Stimulated activated CD8-positive, alpha-beta memory T cell treated with anti-CD3 and anti-CD28 coated beads, Interleukin-12 subunit alpha, Interleukin-12 subunit beta, amount 100 ng/mL, for 24 hours (primary cell): ENCODE data around the gene UBD.

Experiments
- DNase-seq: peaks from one replicate; pipeline ENCODE4 v3.0.0-alpha.2; 2020; ENCODE audit errors: extremely low read depth

UBD gene

DNA sequence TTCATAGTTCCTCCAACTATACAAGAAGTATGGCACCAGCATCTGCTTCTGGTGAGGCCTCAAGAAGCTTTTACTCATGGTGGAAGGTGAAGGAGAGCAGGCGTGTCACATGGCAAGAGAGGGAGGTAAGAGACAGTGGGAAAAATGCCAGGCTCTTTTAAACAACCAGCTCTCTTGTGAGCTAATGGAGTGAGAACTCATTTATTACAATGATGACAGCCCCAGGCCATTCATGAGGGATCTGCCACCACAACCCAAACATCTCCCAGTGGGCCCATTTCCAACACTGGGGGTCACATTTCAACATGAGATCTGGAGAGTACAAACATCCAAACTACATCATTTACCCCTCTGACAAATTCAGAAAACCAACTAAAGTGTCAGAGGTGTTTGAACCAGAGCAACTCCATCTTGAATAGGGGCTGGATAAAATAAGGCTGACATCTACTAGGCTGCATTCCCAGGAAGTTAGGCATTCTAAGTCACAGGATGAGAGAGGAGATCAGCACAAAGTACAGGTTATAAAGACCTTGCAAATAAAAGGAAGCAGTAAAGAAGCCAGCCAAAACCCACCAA lies 2.2 kb upstream of the UBD start:
- DNase-seq: no peak

GRCh38 chr6:29561091-29561490 lies 1.6 kb upstream of the UBD start:
- no peak for DNase-seq

DNA sequence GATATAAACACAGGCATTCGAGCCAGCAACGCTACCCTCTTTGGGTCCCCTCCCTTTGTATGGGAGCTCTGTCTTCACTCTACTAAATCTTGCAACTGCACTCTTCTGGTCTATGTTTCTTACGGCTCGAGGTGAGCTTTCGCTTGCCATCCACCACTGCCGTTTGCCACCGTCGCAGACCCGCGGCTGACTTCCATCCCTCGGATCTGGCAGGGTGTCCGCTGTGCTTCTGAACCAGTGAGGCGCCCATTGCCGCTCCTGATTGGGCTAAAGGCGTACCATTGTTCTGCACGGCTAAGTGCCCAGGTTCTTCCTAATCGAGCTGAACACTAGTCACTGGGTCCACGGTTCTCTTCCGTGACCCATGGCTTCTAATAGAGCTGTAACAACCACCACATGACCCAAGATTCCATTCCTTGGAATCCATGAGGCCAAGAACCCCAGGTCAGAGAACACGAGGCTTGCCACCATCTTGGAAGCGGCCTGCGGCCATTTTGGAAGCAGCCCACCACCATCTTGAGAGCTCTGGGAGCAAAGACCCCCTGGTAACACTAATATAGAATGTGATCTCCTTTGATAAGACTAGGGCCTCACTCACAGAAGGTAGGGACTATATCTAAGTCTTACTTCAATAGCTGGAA lies 973 bp downstream of the UBD start:
- no peak for DNase-seq

GRCh38 chr6:29557320-29557719 lies 2.2 kb downstream of the UBD start:
- no peak for DNase-seq

- no peak for DNase-seq
These were observed 4.8 kb downstream of the UBD start for GRCh38 chr6:29554764-29555163.

- no peak for DNase-seq
These were observed 6.1 kb downstream of the UBD start for GRCh38 chr6:29553268-29554057.

DNA sequence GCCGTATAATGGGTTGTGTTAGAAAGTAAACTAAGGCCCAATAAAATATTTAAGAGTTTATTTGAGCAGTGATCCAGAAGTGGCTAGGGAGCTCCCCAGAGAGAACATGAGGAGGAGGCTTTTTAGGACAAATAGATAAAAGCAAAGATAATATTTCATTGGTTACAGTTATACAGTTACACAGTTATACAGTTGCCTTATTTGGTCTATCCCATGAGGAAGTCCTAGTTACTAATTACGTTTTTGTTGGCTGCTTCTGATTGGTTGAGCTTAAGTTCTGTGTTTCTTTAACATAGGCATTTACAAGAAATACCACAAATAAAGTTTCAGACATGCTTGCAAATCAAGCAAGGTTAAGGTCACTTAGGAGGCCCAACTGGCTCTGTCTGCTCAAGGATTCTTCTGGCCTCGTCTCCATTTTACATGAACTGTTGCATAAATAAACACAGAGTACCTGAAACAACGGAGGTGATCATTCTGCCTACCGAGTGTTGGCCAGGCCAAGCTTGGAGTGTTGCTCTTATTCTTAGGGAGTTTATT lies 7.0 kb downstream of the UBD start:
- DNase-seq: no peak

- no peak for DNase-seq
These were observed 12.0 kb downstream of the UBD start for GRCh38 chr6:29547573-29547972.

- no peak for DNase-seq
These were observed 21.7 kb downstream of the UBD start for GRCh38 chr6:29537714-29538403.

GRCh38 chr6:29532320-29532951 lies 27.1 kb downstream of the UBD start:
- DNase-seq: no peak

DNA sequence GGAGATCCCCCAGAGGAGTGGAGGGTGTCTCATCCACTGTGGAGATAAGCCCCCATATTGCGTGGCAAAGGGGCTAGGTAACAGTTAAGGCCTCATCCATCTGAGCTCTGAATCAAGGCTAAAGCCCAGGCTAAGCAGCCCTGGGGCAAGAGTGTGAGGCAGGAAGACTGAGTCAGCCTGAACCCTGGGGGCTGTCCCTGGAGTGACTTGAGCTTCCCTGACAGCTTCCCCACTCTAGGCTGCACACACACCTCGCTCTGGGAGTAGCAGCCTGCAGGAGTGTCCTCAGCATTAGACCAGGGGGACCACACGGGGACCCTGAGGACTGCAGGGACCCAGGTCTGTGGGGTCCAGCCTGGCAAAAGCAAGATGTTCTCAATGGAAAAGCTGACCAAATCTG lies 27.9 kb downstream of the UBD start:
- DNase-seq: no peak

GRCh38 chr6:29530671-29531310 lies 28.7 kb downstream of the UBD start:
- DNase-seq: no peak

DNA sequence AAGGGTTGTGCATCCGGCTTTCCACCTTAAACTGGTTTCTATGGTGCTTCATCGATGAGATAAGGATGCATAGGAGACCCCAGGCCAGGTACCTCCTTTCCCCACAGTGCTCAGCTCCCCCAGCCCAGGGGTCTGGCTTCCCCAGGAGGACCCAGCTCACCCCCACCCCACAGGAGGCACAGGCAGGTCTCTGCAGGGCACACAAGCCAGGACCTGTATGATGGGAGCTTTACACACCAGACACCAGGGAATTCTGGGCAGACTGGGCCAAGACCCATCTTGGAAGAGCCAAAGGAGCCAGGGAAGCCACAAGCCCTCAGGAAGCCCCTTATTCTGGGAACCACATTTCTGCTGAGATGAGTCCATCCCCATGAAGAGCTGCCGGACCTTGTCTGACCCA lies 29.6 kb downstream of the UBD start:
- DNase-seq: no peak

- no peak for DNase-seq
These were observed 30.5 kb downstream of the UBD start for GRCh38 chr6:29528988-29529560.

GRCh38 chr6:29528300-29528931 lies 31.1 kb downstream of the UBD start:
- DNase-seq: no peak

GRCh38 chr6:29527564-29527963 lies 32.0 kb downstream of the UBD start:
- no peak for DNase-seq

- DNase-seq: no peak
These were observed 32.4 kb downstream of the UBD start for GRCh38 chr6:29527126-29527525.

- no peak for DNase-seq
These were observed 34.3 kb downstream of the UBD start for GRCh38 chr6:29525311-29525639.

DNA sequence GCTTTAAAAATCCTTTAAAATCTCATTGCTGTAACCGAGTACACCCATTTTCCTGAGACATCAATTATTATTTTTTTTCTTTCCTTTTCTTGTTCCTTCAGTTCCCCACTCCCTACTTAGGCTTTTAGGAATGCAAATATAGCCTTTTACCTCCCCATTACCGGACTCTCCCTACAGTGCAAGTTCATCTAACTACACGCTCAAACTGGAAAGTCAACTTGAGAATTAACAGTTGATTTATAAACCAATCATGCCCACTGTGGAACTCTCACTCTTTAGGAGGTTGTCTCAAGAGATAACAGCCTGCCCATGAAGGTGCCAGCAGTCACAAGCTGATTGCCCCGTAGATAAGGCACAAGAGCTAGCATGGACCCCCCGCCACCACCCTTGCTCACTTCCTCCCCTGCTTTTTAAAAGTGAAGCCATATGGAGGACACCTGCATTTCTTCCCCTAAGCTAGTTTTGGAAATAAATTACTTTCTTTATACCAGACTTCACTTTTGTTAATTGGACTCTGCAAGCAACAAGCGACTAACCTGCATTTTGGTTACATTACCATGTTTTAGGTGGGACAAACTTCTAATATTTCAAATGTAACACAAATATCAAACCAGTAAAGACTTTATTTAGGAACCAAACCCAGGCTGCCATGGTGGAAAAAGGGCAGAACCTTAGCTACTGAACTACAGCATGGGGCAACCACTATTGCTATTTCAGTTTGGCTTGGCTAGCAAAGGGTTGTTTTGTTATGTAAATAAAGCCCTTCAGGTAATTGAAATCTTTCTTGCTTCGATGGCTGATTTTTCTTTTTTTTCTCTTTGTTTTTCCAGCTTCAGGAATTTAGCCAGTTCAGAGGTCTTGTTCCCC lies 34.9 kb downstream of the UBD start:
- no peak for DNase-seq

GRCh38 chr6:29524044-29524443 lies 35.5 kb downstream of the UBD start:
- no peak for DNase-seq
